Measurements from ENCODE around the gene STX12. TPM values are rescaled to one million over a fixed set of nuclear protein-coding genes. Genes with fewer than 3 reads are reported as not detected.

The STX12 gene
- total and polyA plus RNA-seq, 2 donors, result 16.6 to 46.7 TPM

DNA sequence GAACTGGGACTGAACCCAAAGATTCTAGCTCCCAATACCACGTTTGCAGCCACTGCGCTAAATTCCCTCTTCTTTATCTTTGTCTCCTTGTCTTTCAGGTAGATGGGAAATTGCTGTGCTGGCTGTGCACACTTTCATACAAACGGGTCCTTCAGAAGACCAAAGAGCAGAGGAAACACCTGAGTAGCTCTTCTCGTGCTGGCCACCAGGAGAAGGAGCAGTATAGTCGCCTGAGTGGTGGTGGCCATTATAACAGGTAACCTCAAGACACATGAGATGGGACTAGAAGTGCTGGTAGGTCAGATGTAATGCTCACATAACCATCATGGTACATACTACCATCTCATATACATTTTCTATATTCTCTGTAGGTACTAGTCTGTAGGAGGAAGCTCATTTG is 28.5 kb upstream of the STX12 start:
- no peak overlapping the region for H3K27ac ChIP-seq (ENCODE audit: low read depth in 1 of 2, low read length in 1 of 2)

DNA sequence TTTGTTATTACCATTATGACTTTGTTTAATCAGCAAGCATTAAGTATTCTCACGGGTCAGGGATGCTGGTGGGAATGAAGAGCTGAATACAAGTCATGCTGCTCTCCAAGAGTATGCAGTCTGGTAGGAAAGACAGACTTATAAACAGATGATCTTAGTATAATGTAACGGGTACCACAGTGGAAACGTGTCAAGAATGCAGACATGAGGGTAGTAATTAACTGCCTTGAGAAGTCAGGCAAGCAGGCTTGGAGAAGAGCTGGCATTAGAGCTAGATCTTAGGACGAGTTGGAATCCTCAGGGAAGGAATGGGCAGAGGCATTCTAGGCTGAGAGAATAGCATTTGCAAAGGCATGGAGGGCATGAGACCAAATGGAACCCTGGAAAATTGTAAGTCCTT is 27.6 kb upstream of the STX12 start:
- H3K4me3 ChIP-seq (ENCODE audit: low read length in 2 of 2), result no peak overlapping the region
- no peaks in the 10 kb centered on the region for H3K27me3 ChIP-seq (ENCODE audit: control insufficient read depth in 2 of 2, insufficient read depth in 1 of 2, low read length in 1 of 2)
- WGBS, result 98% methylated on average over 4 of the region's 4 CpGs
- no peaks in the 10 kb centered on the region for H3K4me1 ChIP-seq (ENCODE audit: control insufficient read depth in 2 of 2, insufficient read depth in 2 of 2, low read length in 2 of 2)
- H3K27ac ChIP-seq (ENCODE audit: low read depth in 1 of 2, low read length in 1 of 2), result no peak overlapping the region
- peaks cover 32 to 49% of the 10 kb centered on the region in 2 donors for H3K36me3 ChIP-seq (ENCODE audit: control insufficient read depth in 2 of 2, insufficient read depth in 2 of 2, low read length in 1 of 2)
- H3K9me3 ChIP-seq (ENCODE audit: control insufficient read depth in 2 of 2, insufficient read depth in 1 of 2, low read length in 1 of 2), result no peaks in the 10 kb centered on the region
- no peak for DNase-seq (ENCODE audit: low read depth in 6 of 9, low spot score in 9 of 9)

More for the DNA sequence above, 28.5 kb upstream of the STX12 start:
- Histone ChIP-seq H3K9me3 (ENCODE audit: control insufficient read depth in 2 of 2, insufficient read depth in 1 of 2, low read length in 1 of 2) (no peaks in the 10 kb centered on the region), H3K27me3 (ENCODE audit: control insufficient read depth in 2 of 2, insufficient read depth in 1 of 2, low read length in 1 of 2) (no peaks in the 10 kb centered on the region), H3K4me1 (ENCODE audit: control insufficient read depth in 2 of 2, insufficient read depth in 2 of 2, low read length in 2 of 2) (no peaks in the 10 kb centered on the region), H3K36me3 (ENCODE audit: control insufficient read depth in 2 of 2, insufficient read depth in 2 of 2, low read length in 1 of 2) (peaks cover 29 to 47% of the 10 kb centered on the region in 2 donors), H3K4me3 (ENCODE audit: low read length in 2 of 2) (no peak overlapping the region)
- WGBS, result 98% methylated on average over 5 of the region's 5 CpGs
- no peak for DNase-seq (ENCODE audit: low read depth in 6 of 9, low spot score in 9 of 9)

DNA sequence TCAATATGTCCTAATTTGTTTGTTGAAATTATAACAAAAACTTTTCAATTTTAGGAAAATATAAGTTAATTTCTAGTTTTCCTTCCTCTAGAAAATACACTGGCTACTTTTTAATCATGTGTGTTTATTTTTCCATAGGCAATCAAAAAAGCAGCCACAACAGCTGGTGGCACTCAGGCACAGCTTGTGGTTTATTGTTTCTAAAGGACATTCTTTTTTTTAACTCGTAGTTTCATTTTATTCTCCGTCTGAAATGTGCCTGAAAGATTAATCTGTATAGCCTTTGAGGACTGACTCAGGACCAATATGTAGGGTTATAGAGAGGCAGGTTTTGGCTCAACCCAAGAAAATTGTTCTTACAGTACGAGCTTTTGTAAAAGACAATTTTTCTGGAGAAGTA is 20.7 kb upstream of the STX12 start:
- no peaks in the 10 kb centered on the region for H3K27me3 ChIP-seq (ENCODE audit: control insufficient read depth in 2 of 2, insufficient read depth in 1 of 2, low read length in 1 of 2)
- no peak overlapping the region for H3K4me3 ChIP-seq (ENCODE audit: low read length in 2 of 2)
- DNase-seq (ENCODE audit: low read depth in 6 of 9, low spot score in 9 of 9), result no peak
- 82% methylated on average over 3 of the region's 3 CpGs for WGBS
- peaks cover 41 to 50% of the 10 kb centered on the region in 2 donors for H3K36me3 ChIP-seq (ENCODE audit: control insufficient read depth in 2 of 2, insufficient read depth in 2 of 2, low read length in 1 of 2)
- no peaks in the 10 kb centered on the region for H3K4me1 ChIP-seq (ENCODE audit: control insufficient read depth in 2 of 2, insufficient read depth in 2 of 2, low read length in 2 of 2)
- H3K27ac ChIP-seq (ENCODE audit: low read depth in 1 of 2, low read length in 1 of 2), result no peak overlapping the region
- H3K9me3 ChIP-seq (ENCODE audit: control insufficient read depth in 2 of 2, insufficient read depth in 1 of 2, low read length in 1 of 2), result no peaks in the 10 kb centered on the region

- Histone ChIP-seq H3K27ac (ENCODE audit: low read depth in 1 of 2, low read length in 1 of 2) (no peak overlapping the region), H3K9me3 (ENCODE audit: control insufficient read depth in 2 of 2, insufficient read depth in 1 of 2, low read length in 1 of 2) (no peaks in the 10 kb centered on the region), H3K4me1 (ENCODE audit: control insufficient read depth in 2 of 2, insufficient read depth in 2 of 2, low read length in 2 of 2) (no peaks in the 10 kb centered on the region), H3K36me3 (ENCODE audit: control insufficient read depth in 2 of 2, insufficient read depth in 2 of 2, low read length in 1 of 2) (peaks cover 41 to 45% of the 10 kb centered on the region in 2 donors), H3K4me3 (ENCODE audit: low read length in 2 of 2) (no peak overlapping the region), H3K27me3 (ENCODE audit: control insufficient read depth in 2 of 2, insufficient read depth in 1 of 2, low read length in 1 of 2) (no peaks in the 10 kb centered on the region)
- WGBS, result 100% methylated on average over 1 of the region's 1 CpG
- DNase-seq (ENCODE audit: low read depth in 6 of 9, low spot score in 9 of 9), result no peak
These were observed 17.7 kb upstream of the STX12 start for GRCh38 chr1:27755286-27755685.

DNA sequence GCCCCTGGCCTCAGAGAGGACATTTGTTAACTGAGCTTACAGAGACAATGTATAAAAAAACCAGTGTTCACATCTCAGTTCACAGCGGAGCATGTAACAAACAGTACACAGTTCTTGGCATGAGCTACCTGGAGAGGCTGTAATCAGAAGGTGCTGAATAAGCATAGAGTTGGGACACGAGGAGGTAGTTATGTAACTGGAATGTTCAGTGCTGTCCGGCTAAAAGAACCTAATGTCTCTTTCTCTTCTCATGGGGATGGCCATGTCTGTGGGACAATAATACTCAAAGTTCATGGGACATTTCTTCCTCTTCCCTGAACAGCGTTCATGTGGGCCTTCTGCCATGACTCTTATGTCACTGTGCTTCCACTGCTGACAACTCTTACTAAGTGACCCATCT is 17.2 kb upstream of the STX12 start:
- H3K4me1 ChIP-seq (ENCODE audit: control insufficient read depth in 2 of 2, insufficient read depth in 2 of 2, low read length in 2 of 2), result no peaks in the 10 kb centered on the region
- no peaks in the 10 kb centered on the region for H3K27me3 ChIP-seq (ENCODE audit: control insufficient read depth in 2 of 2, insufficient read depth in 1 of 2, low read length in 1 of 2)
- 97% methylated on average over 4 of the region's 4 CpGs for WGBS
- no peaks in the 10 kb centered on the region for H3K9me3 ChIP-seq (ENCODE audit: control insufficient read depth in 2 of 2, insufficient read depth in 1 of 2, low read length in 1 of 2)
- DNase-seq (ENCODE audit: low read depth in 6 of 9, low spot score in 9 of 9), result no peak
- no peak overlapping the region for H3K4me3 ChIP-seq (ENCODE audit: low read length in 2 of 2)
- H3K27ac ChIP-seq (ENCODE audit: low read depth in 1 of 2, low read length in 1 of 2), result no peak overlapping the region
- H3K36me3 ChIP-seq (ENCODE audit: control insufficient read depth in 2 of 2, insufficient read depth in 2 of 2, low read length in 1 of 2), result peaks cover 39 to 43% of the 10 kb centered on the region in 2 donors

- H3K4me3 ChIP-seq (ENCODE audit: low read length in 2 of 2), result no peak overlapping the region
- DNase-seq (ENCODE audit: low read depth in 6 of 9, low spot score in 9 of 9), result no peak
- peaks cover 39 to 45% of the 10 kb centered on the region in 2 donors for H3K36me3 ChIP-seq (ENCODE audit: control insufficient read depth in 2 of 2, insufficient read depth in 2 of 2, low read length in 1 of 2)
- H3K9me3 ChIP-seq (ENCODE audit: control insufficient read depth in 2 of 2, insufficient read depth in 1 of 2, low read length in 1 of 2), result no peaks in the 10 kb centered on the region
- no peak overlapping the region for H3K27ac ChIP-seq (ENCODE audit: low read depth in 1 of 2, low read length in 1 of 2)
- 97% methylated on average over 2 of the region's 2 CpGs for WGBS
- no peaks in the 10 kb centered on the region for H3K27me3 ChIP-seq (ENCODE audit: control insufficient read depth in 2 of 2, insufficient read depth in 1 of 2, low read length in 1 of 2)
- H3K4me1 ChIP-seq (ENCODE audit: control insufficient read depth in 2 of 2, insufficient read depth in 2 of 2, low read length in 2 of 2), result no peaks in the 10 kb centered on the region
These were observed 13.8 kb upstream of the STX12 start for GRCh38 chr1:27759236-27759635.

DNA sequence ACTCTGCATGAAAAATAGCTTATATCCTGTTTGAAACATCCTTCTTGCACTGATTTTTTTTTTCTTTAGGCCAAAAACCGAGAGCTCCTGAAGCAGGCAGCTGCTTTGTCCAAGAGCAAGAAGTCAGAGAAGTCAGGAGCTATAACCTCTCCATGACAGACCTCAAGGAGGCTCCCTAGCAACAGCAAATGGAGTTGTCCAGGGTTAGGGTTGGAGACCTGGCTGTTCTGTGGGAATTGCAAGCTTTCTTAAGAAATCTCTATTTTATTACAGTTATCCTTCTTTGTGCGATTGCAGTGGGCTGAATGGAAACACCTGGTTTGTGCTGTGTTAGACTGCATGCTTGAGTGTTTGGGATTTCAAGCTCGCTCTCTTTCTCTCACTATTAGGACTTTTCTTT is 12.6 kb upstream of the STX12 start:
- no peaks in the 10 kb centered on the region for H3K4me1 ChIP-seq (ENCODE audit: control insufficient read depth in 2 of 2, insufficient read depth in 2 of 2, low read length in 2 of 2)
- peaks cover 27 to 35% of the 10 kb centered on the region in 2 donors for H3K36me3 ChIP-seq (ENCODE audit: control insufficient read depth in 2 of 2, insufficient read depth in 2 of 2, low read length in 1 of 2)
- H3K9me3 ChIP-seq (ENCODE audit: control insufficient read depth in 2 of 2, insufficient read depth in 1 of 2, low read length in 1 of 2), result no peaks in the 10 kb centered on the region
- no peak overlapping the region for H3K27ac ChIP-seq (ENCODE audit: low read depth in 1 of 2, low read length in 1 of 2)
- 96% methylated on average over 3 of the region's 3 CpGs for WGBS
- no peaks in the 10 kb centered on the region for H3K27me3 ChIP-seq (ENCODE audit: control insufficient read depth in 2 of 2, insufficient read depth in 1 of 2, low read length in 1 of 2)
- H3K4me3 ChIP-seq (ENCODE audit: low read length in 2 of 2), result no peak overlapping the region
- DNase-seq (ENCODE audit: low read depth in 6 of 9, low spot score in 9 of 9), result no peak

- Histone ChIP-seq H3K4me3 (ENCODE audit: low read length in 2 of 2) (no peak overlapping the region), H3K9me3 (ENCODE audit: control insufficient read depth in 2 of 2, insufficient read depth in 1 of 2, low read length in 1 of 2) (no peaks in the 10 kb centered on the region), H3K4me1 (ENCODE audit: control insufficient read depth in 2 of 2, insufficient read depth in 2 of 2, low read length in 2 of 2) (no peaks in the 10 kb centered on the region), H3K27ac (ENCODE audit: low read depth in 1 of 2, low read length in 1 of 2) (no peak overlapping the region), H3K27me3 (ENCODE audit: control insufficient read depth in 2 of 2, insufficient read depth in 1 of 2, low read length in 1 of 2) (no peaks in the 10 kb centered on the region), H3K36me3 (ENCODE audit: control insufficient read depth in 2 of 2, insufficient read depth in 2 of 2, low read length in 1 of 2) (peaks cover 17 to 25% of the 10 kb centered on the region in 2 donors)
- no peak for DNase-seq (ENCODE audit: low read depth in 6 of 9, low spot score in 9 of 9)
- 96% methylated on average over 1 of the region's 1 CpG for WGBS
These were observed 11.0 kb upstream of the STX12 start for GRCh38 chr1:27762033-27762432.

DNA sequence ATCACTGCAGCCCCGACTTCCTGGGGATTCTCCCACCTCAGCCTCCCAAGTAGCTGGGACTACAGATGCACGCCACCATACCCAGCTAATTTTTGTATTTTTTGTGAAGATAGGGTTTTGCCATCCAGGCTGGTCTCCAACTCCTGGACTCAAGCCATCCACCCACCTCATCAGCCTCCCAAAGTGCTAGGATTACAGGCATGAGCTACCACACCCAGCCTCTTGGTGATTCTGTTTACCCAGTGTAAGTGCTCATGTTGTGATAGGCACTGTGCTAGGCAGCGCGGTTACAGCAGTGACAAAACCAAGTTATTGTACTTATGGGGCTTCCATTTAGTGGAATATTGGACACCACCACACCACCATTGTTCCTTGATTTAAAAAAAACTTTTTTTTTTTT is 9.7 kb upstream of the STX12 start:
- 98% methylated on average over 4 of the region's 4 CpGs for WGBS

More for the DNA sequence above, 9.7 kb upstream of the STX12 start:
- H3K4me1 ChIP-seq (ENCODE audit: control insufficient read depth in 2 of 2, insufficient read depth in 2 of 2, low read length in 2 of 2), result no peaks in the 10 kb centered on the region
- no peak for DNase-seq (ENCODE audit: low read depth in 6 of 9, low spot score in 9 of 9)
- no peak overlapping the region for H3K4me3 ChIP-seq (ENCODE audit: low read length in 2 of 2)
- no peaks in the 10 kb centered on the region for H3K27me3 ChIP-seq (ENCODE audit: control insufficient read depth in 2 of 2, insufficient read depth in 1 of 2, low read length in 1 of 2)
- no peak overlapping the region for H3K27ac ChIP-seq (ENCODE audit: low read depth in 1 of 2, low read length in 1 of 2)
- H3K9me3 ChIP-seq (ENCODE audit: control insufficient read depth in 2 of 2, insufficient read depth in 1 of 2, low read length in 1 of 2), result no peaks in the 10 kb centered on the region
- H3K36me3 ChIP-seq (ENCODE audit: control insufficient read depth in 2 of 2, insufficient read depth in 2 of 2, low read length in 1 of 2), result peaks cover 17 to 21% of the 10 kb centered on the region in 2 donors

All from thymus (tissue), 11 donors.